ACHN (cell line): ENCODE results near the gene ATP6AP2.
"Not testable (repeated sequence)": the region's sequence is repeated elsewhere in the genome, so short reads cannot be mapped to it uniquely, and the experiment has no call there.

Experiments
- DNase-seq: peaks from one replicate; pipeline ENCODE4 v3.0.0-alpha.2; 2015
- in situ Hi-C: cut with HindIII; loops from 2 replicates; pipeline ENCODE4 v1.10.0; 2017; ENCODE audit warnings: low sequenced_read_pairs, low pct_ligation_motif_present, low pct_unique_long_range_greater_than_20kb

Gene ATP6AP2

GRCh38 chrX:40571164-40571563 is 9.6 kb upstream of the ATP6AP2 start:
- DNase-seq, in situ Hi-C loops: not testable (repeated sequence)

DNA sequence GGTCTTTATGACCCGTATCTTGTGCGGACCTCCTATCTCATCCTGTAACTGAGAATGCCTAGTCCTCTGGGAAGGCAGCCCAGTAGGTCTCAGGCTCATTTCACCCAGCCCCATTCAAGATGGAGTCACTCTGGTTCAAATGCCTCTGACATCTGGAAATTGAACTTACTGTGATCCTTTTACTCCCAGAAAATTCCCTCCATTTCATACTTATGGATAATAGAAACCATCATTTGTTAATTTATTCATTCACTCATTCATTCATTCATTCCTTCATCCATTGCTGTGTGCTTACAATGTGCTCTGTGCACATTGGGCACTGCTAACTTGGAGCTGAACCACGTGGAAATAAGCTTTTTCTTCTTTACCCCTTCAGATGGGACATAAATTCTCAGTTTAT is 9.2 kb upstream of the ATP6AP2 start:
- DNase-seq = no peak
- in situ Hi-C loops = no loop called here

- in situ Hi-C loops = no loop called here
- DNase-seq = peak; percentile 24
Measured at GRCh38 chrX:40573763-40574162, 7.0 kb upstream of the ATP6AP2 start.

DNA sequence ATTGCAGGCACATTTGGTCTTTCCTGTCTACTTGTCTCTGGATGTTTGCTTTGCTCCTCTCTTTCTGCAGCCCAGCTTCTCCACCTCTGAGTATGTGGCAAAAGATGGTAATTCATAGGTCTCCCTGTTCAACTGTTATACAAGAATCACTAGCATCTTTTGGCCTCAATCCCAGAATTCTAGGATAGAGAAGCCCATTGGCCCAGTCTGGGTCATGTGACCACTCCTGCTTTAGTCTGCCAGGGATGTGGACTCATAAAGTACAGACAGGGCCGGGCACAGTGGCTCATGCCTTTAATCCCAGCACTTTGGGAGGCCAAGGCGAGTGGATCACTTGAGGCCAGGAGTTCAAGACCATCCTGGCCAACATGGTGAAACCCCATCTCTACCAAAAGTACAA is 5.4 kb upstream of the ATP6AP2 start:
- DNase-seq = peak; percentile 33
- in situ Hi-C loops = not testable (repeated sequence)

DNA sequence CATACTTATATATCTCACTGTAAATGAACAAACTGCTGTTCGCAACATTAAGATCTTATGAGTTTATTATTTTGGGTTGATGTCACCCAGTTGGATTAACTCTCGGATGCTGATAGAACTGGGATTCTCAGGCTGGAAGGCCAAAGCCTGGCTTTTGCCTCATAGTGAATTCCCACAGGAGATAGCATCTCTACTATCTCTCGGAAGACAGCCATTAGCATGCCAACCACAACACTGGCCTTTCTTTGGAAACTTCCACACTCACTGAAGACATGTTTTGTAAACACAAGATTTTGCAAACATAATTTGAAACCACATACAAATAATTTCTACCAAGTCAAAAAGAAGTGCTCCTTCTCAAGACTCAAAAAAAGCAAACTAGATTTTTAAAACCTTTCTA is 4.5 kb upstream of the ATP6AP2 start:
- in situ Hi-C loops = no loop called here
- DNase-seq = no peak

- DNase-seq = no peak
- in situ Hi-C loops = no loop called here
Measured at GRCh38 chrX:40578039-40578695, 2.6 kb upstream of the ATP6AP2 start.

DNA sequence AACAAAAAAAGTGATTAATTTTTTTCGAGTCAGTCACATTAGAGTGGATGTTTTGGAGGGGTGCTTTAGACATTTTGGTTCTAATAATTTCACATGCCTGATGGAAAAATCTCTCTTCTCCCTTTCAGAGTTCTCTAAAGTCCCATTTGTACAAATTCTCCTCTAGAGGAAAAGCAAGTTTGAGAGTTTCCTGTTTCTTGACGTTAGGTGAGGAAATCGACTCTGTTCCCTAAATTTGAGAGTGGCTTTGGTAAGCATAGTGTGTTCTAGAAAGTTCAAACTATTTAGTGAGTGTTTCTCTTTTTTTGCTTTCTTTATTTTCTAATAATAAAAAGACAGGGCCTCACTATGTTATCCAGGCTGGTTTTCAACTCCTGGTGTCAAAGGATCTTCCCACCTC is 1.6 kb upstream of the ATP6AP2 start:
- in situ Hi-C loops = no loop called here
- DNase-seq = no peak

DNA sequence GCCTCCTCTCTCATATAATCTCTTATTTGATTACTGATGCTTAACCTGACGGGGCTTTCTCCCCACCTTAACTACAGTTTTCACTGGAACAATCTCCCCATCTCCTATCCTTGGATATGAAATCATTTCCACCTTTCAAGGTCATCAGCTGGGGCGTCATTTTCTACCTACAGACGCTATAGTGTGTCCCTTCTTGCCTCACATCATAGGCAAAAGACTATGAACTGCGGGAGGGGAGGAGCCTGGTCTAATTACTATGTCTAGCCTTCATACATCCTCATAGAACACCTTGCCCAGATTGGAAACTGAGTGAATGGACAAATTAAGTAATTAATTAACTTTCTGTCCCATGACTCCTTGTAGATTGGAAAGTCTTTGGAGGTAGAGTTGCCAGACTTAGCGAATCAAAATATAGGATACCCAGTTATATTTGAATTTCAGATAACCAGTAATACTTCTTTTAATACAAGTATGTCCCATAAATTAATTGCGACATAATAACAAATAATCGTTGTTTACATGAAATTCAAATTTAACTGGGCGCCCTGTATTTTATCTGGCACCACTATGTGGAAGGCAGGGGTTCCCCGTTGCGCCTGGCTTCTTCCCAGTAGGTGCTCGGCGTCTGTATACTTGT is 752 bp upstream of the ATP6AP2 start:
- in situ Hi-C loops = no loop called here
- DNase-seq = no peak

GRCh38 chrX:40581336-40581920 is 658 bp downstream of the ATP6AP2 start:
- in situ Hi-C loops = no loop called here
- peak; percentile 5 for DNase-seq

GRCh38 chrX:40582178-40582577 is 1.4 kb downstream of the ATP6AP2 start:
- in situ Hi-C loops, DNase-seq: not testable (repeated sequence)

- in situ Hi-C loops = no loop called here
- no peak for DNase-seq
Measured at GRCh38 chrX:40582811-40583210, 2.0 kb downstream of the ATP6AP2 start.

GRCh38 chrX:40587623-40588022 is 6.9 kb downstream of the ATP6AP2 start:
- DNase-seq, in situ Hi-C loops: not testable (repeated sequence)

- DNase-seq, in situ Hi-C loops: not testable (repeated sequence)
Measured at GRCh38 chrX:40589616-40590321, 9.0 kb downstream of the ATP6AP2 start.

DNA sequence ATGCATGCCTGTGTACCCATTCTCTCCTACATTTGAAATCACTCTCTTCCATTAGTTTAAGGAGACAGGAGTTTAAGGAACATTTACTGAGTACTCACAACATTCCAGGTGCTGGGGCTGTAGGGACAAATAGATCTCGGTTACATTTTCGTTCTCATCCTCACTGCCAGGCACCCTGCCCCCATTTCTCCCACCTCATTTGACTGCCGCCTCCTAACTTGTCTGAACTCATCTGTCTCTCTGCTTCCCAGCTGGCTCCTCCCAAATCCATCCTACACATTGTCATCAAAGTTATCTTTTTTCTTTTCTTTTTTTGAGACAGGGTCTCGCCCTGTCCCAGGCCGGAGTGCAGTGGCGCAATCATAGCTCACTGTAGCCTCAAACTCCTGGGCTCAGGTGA is 22.7 kb downstream of the ATP6AP2 start:
- DNase-seq = no peak
- in situ Hi-C loops = no loop called here

GRCh38 chrX:40607381-40607780 is 26.6 kb downstream of the ATP6AP2 start:
- in situ Hi-C loops = no loop called here

DNA sequence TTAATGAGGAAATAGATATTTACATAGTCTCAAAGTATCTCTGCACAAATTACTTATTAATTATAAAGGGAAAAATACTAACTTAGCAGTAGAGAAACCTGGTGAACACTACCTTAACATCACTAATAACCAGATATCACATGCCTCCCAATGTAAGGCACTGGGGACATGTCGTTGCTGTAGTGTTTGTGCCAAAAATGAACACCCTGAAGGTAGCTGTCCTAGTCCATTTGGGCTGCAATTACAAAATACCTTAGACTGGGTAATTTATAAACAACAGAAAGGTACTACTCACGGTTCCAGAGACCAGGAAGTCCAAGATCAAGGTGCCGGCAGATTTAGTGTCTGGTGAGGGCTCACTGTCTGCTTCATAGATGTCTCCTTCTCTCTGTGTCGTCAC is 31.7 kb downstream of the ATP6AP2 start:
- DNase-seq = no peak
- in situ Hi-C loops = no loop called here

More at GRCh38 chrX:40607381-40607780, 26.6 kb downstream of the ATP6AP2 start:
- DNase-seq = no peak

DNA sequence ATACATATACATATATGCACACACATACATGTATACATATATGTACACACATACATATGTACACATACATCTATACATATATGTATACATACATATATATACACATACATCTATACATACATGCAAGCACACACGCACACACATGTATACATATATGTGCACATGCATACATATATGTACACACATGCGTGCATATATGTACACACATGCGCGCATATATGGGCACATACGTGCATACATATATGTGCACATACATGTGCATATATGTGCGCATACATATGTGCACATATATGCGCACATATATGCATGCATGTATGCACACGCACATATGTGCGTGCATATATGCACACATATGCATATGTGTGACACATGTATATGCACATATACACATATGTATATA is 35.2 kb downstream of the ATP6AP2 start:
- no peak for DNase-seq
- in situ Hi-C loops = no loop called here

GRCh38 chrX:40617566-40617965 is 36.8 kb downstream of the ATP6AP2 start:
- in situ Hi-C loops = no loop called here
- DNase-seq = no peak

GRCh38 chrX:40622479-40623138 is 41.8 kb downstream of the ATP6AP2 start:
- in situ Hi-C loops = no loop called here
- DNase-seq = no peak
